HL-60 (cell line): ENCODE measurements around the gene RPUSD4.
A peak's percentile ranks its signal among the peaks of the same experiment; 100 is the strongest.

Experiments used
- DNase-seq, 2 experiments: peaks; one replicate each; pipeline ENCODE4 v3.0.0-alpha.2; 2010 to 2020; ENCODE audit warnings: low read depth in 1 of 2, low spot score in 1 of 2
- H3K27ac ChIP-seq: fragments of 250-450 bp; sonication (Bioruptor Pico); replicated peaks from 2 replicates; pipeline ENCODE4 v1.5.1; 2020; ENCODE audit warnings: mild to moderate bottlenecking, moderate library complexity
- H3K27me3 ChIP-seq: fragments of 250-450 bp; sonication (Bioruptor Pico); 2 replicates; pipeline ENCODE4 v1.5.1; 2021; ENCODE audit warnings: mild to moderate bottlenecking, moderate library complexity; ENCODE audit not compliant: insufficient read depth, poor library complexity, severe bottlenecking
- H3K4me3 ChIP-seq: replicated peaks from 2 replicates; pipeline ENCODE4 v1.5.1; 2011; ENCODE audit warnings: mild to moderate bottlenecking, control low read depth, low read length; ENCODE audit not compliant: insufficient read depth
- GABPA ChIP-seq: IDR thresholded peaks from 2 replicates; pipeline ENCODE4 v1.6.1; 2012; ENCODE audit warnings: low read depth
- POLR2AphosphoS5 ChIP-seq: IDR thresholded peaks from 2 replicates; pipeline ENCODE4 v1.6.1; 2012; ENCODE audit warnings: low read depth
- SPI1 ChIP-seq: IDR thresholded peaks from 2 replicates; pipeline ENCODE4 v1.6.1; 2012; ENCODE audit warnings: low read depth, mild to moderate bottlenecking, borderline replicate concordance
- TF ChIP-seq, protein P1 (sequence below): IDR thresholded peaks from one replicate; pipeline ENCODE4 v1.5.1; 2011; ENCODE audit warnings: low read length, control low read depth, inconsistent platforms; ENCODE audit not compliant: insufficient read depth
- TF ChIP-seq, protein P2 (sequence below): IDR thresholded peaks from 2 replicates; pipeline ENCODE4 v1.6.1; 2012; ENCODE audit warnings: low read depth; ENCODE audit not compliant: insufficient replicate concordance

The RPUSD4 gene

GRCh38 chr11:126224647-126225294, 13.3 kb upstream of the RPUSD4 start:
- no peak for TF ChIP-seq POLR2AphosphoS5
- TF ChIP-seq, protein P1, sequence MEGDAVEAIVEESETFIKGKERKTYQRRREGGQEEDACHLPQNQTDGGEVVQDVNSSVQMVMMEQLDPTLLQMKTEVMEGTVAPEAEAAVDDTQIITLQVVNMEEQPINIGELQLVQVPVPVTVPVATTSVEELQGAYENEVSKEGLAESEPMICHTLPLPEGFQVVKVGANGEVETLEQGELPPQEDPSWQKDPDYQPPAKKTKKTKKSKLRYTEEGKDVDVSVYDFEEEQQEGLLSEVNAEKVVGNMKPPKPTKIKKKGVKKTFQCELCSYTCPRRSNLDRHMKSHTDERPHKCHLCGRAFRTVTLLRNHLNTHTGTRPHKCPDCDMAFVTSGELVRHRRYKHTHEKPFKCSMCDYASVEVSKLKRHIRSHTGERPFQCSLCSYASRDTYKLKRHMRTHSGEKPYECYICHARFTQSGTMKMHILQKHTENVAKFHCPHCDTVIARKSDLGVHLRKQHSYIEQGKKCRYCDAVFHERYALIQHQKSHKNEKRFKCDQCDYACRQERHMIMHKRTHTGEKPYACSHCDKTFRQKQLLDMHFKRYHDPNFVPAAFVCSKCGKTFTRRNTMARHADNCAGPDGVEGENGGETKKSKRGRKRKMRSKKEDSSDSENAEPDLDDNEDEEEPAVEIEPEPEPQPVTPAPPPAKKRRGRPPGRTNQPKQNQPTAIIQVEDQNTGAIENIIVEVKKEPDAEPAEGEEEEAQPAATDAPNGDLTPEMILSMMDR = no peak
- no peak for TF ChIP-seq SPI1
- TF ChIP-seq, protein P2, sequence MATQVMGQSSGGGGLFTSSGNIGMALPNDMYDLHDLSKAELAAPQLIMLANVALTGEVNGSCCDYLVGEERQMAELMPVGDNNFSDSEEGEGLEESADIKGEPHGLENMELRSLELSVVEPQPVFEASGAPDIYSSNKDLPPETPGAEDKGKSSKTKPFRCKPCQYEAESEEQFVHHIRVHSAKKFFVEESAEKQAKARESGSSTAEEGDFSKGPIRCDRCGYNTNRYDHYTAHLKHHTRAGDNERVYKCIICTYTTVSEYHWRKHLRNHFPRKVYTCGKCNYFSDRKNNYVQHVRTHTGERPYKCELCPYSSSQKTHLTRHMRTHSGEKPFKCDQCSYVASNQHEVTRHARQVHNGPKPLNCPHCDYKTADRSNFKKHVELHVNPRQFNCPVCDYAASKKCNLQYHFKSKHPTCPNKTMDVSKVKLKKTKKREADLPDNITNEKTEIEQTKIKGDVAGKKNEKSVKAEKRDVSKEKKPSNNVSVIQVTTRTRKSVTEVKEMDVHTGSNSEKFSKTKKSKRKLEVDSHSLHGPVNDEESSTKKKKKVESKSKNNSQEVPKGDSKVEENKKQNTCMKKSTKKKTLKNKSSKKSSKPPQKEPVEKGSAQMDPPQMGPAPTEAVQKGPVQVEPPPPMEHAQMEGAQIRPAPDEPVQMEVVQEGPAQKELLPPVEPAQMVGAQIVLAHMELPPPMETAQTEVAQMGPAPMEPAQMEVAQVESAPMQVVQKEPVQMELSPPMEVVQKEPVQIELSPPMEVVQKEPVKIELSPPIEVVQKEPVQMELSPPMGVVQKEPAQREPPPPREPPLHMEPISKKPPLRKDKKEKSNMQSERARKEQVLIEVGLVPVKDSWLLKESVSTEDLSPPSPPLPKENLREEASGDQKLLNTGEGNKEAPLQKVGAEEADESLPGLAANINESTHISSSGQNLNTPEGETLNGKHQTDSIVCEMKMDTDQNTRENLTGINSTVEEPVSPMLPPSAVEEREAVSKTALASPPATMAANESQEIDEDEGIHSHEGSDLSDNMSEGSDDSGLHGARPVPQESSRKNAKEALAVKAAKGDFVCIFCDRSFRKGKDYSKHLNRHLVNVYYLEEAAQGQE = no peak
- TF ChIP-seq GABPA = no peak
- DNase-seq = no peak
- peak overlapping the region; percentile 65; the same call in 1 of the 2 replicates for H3K27ac ChIP-seq
- no peak overlapping the region for H3K4me3 ChIP-seq
- H3K27me3 ChIP-seq = no peaks in the 10 kb centered on the region

DNA sequence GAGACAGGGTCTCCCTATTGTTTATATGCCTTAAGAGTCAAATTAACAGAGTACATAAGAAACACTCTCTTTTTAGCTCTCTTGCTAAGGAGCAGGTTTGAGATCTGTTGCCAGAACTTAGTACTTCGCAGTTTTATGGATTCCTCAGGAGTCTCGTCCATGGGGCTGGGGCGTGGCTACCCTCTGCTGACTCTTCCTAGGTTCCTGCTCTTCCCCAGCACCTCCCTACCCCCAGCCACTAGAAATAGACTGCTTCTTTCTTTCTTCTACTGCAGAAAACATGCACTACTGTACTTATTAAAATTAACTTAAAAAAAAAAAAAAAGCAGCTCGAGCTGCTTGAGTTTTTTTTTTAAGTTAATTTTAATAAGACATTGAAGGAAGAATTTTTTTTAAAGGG, 8.1 kb upstream of the RPUSD4 start:
- Histone ChIP-seq H3K27me3 (no peaks in the 10 kb centered on the region), H3K27ac (no peak overlapping the region), H3K4me3 (no peak overlapping the region)
- no peak for DNase-seq
- TF ChIP-seq, protein P1 = no peak
- TF ChIP-seq, protein P2 = no peak
- TF ChIP-seq POLR2AphosphoS5 = no peak

DNA sequence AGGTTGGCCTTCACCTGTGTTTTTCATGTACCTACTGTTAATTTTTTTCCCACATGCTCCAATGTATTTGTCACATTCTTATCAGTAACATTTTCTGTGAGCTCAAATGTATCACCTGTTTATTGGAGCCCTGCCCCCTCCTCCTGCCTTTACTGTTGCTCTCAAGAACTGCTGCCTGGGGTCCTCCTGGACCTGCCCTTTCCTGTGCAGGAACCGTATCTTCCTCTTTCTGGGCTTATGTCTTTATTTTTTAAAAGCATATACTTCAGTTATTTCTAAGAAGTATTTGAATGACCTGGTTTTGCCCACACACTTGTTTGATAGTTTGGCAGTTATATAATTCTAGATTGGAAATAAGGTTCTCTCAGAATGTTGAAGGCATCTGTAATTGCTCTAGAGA, 6.0 kb upstream of the RPUSD4 start:
- DNase-seq = peak in 1 of 2 experiments; percentile 24
- Histone ChIP-seq H3K4me3 (no peak overlapping the region), H3K27me3 (no peaks in the 10 kb centered on the region), H3K27ac (peak overlapping the region; percentile 25; the same call in 1 of the 2 replicates)
- no peak for TF ChIP-seq SPI1
- TF ChIP-seq GABPA = no peak
- no peak for TF ChIP-seq POLR2AphosphoS5
- TF ChIP-seq, protein P1 = no peak
- TF ChIP-seq, protein P2 = no peak
